GM12878 (cell line): ENCODE measurements around the gene CACNA1D.

Experiments used
- EED ChIP-seq: sonication (generic); IDR thresholded peaks from 2 replicates; pipeline ENCODE4 v1.6.1; 2016; ENCODE audit warnings: antibody characterized with exemption, low read depth
- MYC ChIP-seq: IDR thresholded peaks from 2 replicates; pipeline ENCODE4 v1.6.1; 2011; ENCODE audit warnings: mild to moderate bottlenecking, low read length, moderate library complexity, inconsistent platforms; ENCODE audit not compliant: insufficient read depth, insufficient replicate concordance, insufficient read length, severe bottlenecking
- POLR2AphosphoS5 ChIP-seq: IDR thresholded peaks from 2 replicates; pipeline ENCODE4 v1.6.1; 2011; ENCODE audit warnings: mild to moderate bottlenecking, low read length, inconsistent platforms
- REST ChIP-seq: IDR thresholded peaks from 2 replicates; pipeline ENCODE4 v1.6.1; 2012; ENCODE audit warnings: mild to moderate bottlenecking, low read depth, low read length
- SRF ChIP-seq, 2 experiments: IDR thresholded peaks; 2 replicates each; pipeline ENCODE4 v1.6.1; 2011; ENCODE audit warnings: low read depth in 2 of 2, low read length in 2 of 2, mild to moderate bottlenecking in 1 of 2, moderate library complexity in 1 of 2
- TF ChIP-seq, protein P1 (sequence below), 3 experiments: IDR thresholded peaks in 2 of 3; conservative IDR thresholded peaks in 1 of 3; 2 replicates each; pipeline ENCODE4 v1.5.1; 2011; ENCODE audit warnings: low read depth in 3 of 3, low read length in 3 of 3, mild to moderate bottlenecking in 3 of 3, control low read depth in 2 of 3, moderate library complexity in 2 of 3, inconsistent platforms in 1 of 3, mixed read lengths in 1 of 3; ENCODE audit not compliant: control insufficient read depth in 2 of 3, insufficient read depth in 1 of 3; ENCODE audit errors: extremely low read depth in 1 of 3

DNA sequence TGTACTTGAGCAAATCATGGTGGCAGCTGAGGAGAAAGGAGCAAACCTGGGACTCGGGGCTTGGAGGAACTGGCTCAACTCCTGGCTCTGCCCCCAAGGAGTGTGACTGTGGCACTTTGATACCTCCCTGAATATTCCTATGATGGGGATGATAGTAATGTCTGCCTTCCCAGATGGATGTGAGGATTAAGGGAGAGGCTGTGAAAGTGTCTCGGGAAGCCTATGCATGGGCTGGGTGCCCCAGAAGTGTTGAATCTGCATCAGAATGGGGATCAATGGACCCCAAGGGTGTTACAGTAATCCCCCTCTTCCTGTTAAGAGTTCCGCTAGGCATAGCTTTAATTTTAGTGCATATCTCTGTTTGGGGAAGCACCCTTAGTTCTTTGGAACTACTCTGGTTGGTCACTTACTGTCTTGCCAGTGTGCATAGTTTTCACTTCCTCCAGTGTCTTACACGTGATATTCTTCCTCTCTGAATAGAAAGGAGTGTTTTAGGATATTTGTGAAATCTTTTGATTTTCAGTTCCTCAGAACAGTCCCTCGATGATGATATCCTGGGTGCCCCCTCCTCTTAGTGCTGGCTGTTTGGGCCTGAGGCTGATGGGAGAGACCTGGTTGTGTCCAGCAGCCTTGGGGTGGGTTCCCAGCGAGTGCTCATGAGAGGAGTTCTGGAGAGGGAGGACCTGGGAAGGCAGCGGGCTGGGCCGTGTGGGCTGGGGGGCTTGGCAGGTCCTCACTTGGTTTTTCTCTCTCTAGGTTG is 254.3 kb downstream of the CACNA1D start:
- TF ChIP-seq EED (no peak; the same call in 1 of the 2 replicates), REST (no peak), POLR2AphosphoS5 (no peak), MYC (no peak), SRF (IDR thresholded peaks at IDR 0.05; ENCODE audit: low read depth in 2 of 2, low read length in 2 of 2) (no peak)
- TF ChIP-seq, protein P1, sequence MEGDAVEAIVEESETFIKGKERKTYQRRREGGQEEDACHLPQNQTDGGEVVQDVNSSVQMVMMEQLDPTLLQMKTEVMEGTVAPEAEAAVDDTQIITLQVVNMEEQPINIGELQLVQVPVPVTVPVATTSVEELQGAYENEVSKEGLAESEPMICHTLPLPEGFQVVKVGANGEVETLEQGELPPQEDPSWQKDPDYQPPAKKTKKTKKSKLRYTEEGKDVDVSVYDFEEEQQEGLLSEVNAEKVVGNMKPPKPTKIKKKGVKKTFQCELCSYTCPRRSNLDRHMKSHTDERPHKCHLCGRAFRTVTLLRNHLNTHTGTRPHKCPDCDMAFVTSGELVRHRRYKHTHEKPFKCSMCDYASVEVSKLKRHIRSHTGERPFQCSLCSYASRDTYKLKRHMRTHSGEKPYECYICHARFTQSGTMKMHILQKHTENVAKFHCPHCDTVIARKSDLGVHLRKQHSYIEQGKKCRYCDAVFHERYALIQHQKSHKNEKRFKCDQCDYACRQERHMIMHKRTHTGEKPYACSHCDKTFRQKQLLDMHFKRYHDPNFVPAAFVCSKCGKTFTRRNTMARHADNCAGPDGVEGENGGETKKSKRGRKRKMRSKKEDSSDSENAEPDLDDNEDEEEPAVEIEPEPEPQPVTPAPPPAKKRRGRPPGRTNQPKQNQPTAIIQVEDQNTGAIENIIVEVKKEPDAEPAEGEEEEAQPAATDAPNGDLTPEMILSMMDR (IDR thresholded peaks at IDR 0.05 in 2 of 3, conservative IDR thresholded peaks at IDR 0.05 in 1 of 3; ENCODE audit: control insufficient read depth in 2 of 3, extremely low read depth in 1 of 3, insufficient read depth in 1 of 3, low read depth in 3 of 3, low read length in 3 of 3): no peak
